Ishikawa (cell line): ENCODE data around the gene DNAJC17.

ENCODE experiments used
- CEBPB ChIP-seq: IDR thresholded peaks from 2 replicates; pipeline ENCODE4 v1.6.1; 2012
- CREB1 ChIP-seq: IDR thresholded peaks from 2 replicates; pipeline ENCODE4 v1.6.1; 2012; ENCODE audit warnings: low read depth
- EGR1 ChIP-seq: IDR thresholded peaks from 2 replicates; pipeline ENCODE4 v1.6.1; 2012
- EP300 ChIP-seq: IDR thresholded peaks from 2 replicates; pipeline ENCODE4 v1.6.1; 2012; ENCODE audit warnings: borderline replicate concordance
- FOXM1 ChIP-seq: IDR thresholded peaks from 2 replicates; pipeline ENCODE4 v1.6.1; 2012; ENCODE audit warnings: low read depth, borderline replicate concordance
- MAX ChIP-seq: IDR thresholded peaks from 2 replicates; pipeline ENCODE4 v1.6.1; 2012
- NFIC ChIP-seq: IDR thresholded peaks from 2 replicates; pipeline ENCODE4 v1.6.1; 2012
- RAD21 ChIP-seq: IDR thresholded peaks from 2 replicates; pipeline ENCODE4 v1.6.1; 2012; ENCODE audit warnings: low read depth
- REST ChIP-seq: IDR thresholded peaks from 2 replicates; pipeline ENCODE4 v1.6.1; 2012; ENCODE audit warnings: low read depth, mild to moderate bottlenecking
- TAF1 ChIP-seq: IDR thresholded peaks from 2 replicates; pipeline ENCODE4 v1.6.1; 2012; ENCODE audit warnings: low read depth, mild to moderate bottlenecking
- TCF12 ChIP-seq: IDR thresholded peaks from 2 replicates; pipeline ENCODE4 v1.6.1; 2012; ENCODE audit warnings: low read depth
- TEAD4 ChIP-seq: IDR thresholded peaks from 2 replicates; pipeline ENCODE4 v1.6.1; 2012
- YY1 ChIP-seq: IDR thresholded peaks from 2 replicates; pipeline ENCODE4 v1.6.1; 2012; ENCODE audit warnings: low read depth
- ZBTB7A ChIP-seq: IDR thresholded peaks from 2 replicates; pipeline ENCODE4 v1.6.1; 2012; ENCODE audit warnings: low read depth
- TF ChIP-seq, protein P1 (sequence below): IDR thresholded peaks from 2 replicates; pipeline ENCODE4 v1.6.1; 2012

DNAJC17 gene

DNA sequence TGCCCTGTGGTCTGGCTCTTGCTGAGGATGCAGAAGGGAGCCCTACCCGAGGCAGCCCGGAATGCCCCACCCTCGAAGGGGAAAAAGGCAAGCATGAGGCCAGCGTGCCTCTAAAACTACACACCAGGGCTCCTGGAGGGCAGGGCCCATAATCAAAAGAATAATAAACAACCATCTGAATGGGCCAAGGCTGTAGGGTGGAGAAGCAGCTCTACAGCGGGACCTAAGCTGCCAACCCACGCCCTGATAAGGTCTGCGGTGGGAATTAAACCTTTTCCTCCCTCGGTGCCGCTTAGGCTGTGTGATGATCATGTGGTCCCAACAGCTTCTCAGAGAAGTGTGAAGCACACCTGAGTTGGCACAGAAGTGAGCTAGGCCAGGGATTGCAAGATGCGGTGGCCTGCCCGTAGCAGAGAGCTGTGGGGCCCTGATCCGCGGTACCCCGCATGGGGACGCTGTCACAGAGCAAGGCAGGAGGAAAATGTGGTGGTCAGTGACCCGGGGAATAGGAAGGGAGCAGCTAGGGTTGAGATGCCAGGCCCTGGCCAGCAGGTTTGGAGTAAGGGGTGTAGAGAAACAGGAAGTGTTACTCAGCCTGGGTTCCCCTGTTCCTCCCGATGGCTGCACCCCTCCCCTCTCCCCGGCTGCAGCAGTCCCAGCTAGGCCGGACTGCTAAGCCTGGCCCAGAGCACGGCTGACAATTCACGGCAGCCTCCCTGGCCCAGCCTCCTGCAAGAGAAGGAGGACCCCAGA, 38.6 kb downstream of the DNAJC17 start:
- TF ChIP-seq TAF1 = peak; percentile 3; the same call in 1 of the 2 replicates
- no peak for TF ChIP-seq REST

DNA sequence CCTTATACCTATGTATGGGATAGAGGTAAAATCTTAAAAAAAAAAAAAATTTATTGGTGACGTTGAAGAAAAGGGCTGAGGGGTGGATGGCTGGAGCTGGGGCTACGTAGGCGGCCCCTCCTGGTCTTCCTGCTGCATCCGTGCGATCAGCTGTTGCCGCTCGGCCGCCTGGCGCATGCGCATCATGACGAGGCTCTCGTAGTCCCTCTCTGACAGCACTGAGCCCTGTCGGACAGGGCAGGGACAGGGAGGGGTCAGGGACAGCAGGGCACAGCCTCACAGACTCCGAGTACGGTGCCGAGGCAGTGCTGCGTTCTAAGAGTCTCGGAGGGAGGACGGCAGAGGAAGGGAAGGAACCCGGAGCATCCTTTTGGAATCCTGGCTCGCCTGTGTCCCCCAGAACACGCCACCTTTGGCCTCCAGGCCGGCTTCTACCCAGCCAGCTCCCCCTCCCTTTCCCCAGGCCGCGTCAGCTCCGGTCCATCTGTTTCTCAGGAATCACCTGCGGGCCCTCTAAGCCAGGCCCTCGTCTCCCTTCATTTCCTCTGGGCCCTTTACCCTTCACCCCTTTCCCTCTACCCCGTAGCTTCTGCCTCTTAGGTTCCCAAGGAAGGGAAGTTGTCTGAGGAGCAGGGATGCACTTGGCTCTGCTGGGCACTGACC, 39.3 kb downstream of the DNAJC17 start:
- no peak for TF ChIP-seq EP300
- no peak for TF ChIP-seq NFIC
- TF ChIP-seq REST = no peak
- no peak for TF ChIP-seq MAX
- no peak for TF ChIP-seq YY1
- no peak for TF ChIP-seq ZBTB7A
- TF ChIP-seq FOXM1 = no peak
- TF ChIP-seq CREB1 = no peak
- TF ChIP-seq EGR1 = no peak
- no peak for TF ChIP-seq TAF1
- TF ChIP-seq, protein P1, sequence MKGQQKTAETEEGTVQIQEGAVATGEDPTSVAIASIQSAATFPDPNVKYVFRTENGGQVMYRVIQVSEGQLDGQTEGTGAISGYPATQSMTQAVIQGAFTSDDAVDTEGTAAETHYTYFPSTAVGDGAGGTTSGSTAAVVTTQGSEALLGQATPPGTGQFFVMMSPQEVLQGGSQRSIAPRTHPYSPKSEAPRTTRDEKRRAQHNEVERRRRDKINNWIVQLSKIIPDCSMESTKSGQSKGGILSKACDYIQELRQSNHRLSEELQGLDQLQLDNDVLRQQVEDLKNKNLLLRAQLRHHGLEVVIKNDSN = no peak
- no peak for TF ChIP-seq CEBPB
- no peak for TF ChIP-seq TEAD4
- no peak for TF ChIP-seq TCF12

DNA sequence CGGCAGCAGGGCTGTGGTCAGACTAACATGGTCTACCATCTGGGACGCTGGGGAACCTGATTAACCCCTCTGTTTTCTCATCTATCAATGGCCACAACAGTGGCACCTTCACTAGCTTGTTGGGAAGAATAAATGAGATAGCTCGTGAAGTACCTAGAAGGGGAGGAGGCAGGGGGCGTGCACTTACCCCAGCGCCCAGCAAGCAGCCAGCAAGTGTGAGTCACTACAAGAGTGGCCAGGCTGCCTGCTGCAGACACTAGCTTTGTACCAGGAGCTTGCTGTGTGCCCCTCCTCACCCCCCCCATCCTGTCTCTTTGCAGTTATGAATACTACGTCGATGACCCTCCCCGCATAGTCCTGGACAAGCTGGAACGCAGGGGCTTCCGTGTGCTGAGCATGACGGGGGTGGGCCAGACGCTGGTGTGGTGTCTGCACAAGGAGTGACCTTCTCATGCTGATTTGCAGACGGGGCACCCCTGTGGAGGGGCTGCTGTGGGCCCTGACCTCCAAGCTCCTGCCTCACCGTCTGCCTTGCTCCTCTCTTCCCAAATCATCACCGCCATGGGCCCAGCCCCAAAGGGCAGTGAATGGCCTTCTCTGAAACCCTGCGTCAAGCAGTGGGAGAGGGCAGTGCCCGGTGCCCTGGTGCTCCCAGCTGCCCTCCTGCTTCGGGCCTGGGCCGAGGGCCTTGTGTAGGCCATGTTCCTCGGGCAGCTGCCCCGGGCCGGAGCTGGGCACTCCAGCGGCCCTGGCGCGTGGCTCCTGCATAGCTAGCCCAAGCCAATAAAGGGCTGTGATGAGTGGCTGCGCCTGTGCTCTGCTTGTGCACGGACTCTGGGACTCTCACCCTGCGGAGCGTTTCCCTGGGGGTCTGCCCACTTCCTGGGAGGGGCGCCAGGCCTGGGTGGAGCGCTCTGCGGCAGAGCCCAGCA, 40.1 kb downstream of the DNAJC17 start:
- TF ChIP-seq FOXM1 (no peak), MAX (no peak), ZBTB7A (0 out of 2 replicates have a peak, but pooled peaks have one; percentile 30)

DNA sequence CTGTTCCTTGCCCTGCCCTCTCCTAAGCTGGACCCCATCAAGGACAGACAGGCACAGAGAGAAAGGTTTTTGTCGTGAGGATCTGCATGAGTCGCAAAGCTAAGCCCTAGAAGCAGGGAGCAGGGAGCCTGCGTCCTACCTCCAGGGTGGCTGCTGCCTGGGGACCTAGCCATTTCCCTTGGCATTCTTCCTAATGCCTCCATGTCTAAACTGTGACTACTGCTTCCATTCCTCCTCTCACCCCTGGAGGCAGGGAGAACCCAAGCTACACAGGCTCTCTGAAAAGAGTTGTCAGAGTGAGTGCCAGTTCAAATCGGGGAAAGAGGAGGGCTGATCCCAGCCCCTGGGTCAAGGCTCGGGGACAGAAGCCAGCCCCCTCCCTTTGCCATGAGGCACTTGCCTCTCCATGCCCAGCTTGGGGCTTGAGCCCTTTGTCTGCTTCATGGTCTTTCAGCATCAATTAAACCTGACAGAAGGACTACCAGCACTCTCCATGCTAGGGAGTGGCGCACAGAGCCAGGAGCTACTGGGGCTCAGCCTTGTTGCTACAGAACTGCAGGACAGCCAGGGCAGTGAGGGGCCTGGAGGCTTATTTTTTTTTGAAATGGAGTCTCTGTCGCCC, 41.0 kb downstream of the DNAJC17 start:
- TF ChIP-seq CREB1 (no peak), REST (no peak), RAD21 (no peak)
